GM12891 (cell line): ENCODE data around the gene SIGLEC12.

Source experiments
- PAX5 ChIP-seq: IDR thresholded peaks from 2 replicates; pipeline ENCODE4 v1.6.1; 2011; ENCODE audit warnings: low read length, moderate library complexity, mild to moderate bottlenecking; ENCODE audit not compliant: insufficient read depth, severe bottlenecking
- POLR2A ChIP-seq: IDR thresholded peaks from 2 replicates; pipeline ENCODE4 v1.6.1; 2011; ENCODE audit warnings: low read depth, low read length, control low read depth
- POLR2AphosphoS5 ChIP-seq: IDR thresholded peaks from 2 replicates; pipeline ENCODE4 v1.6.1; 2011; ENCODE audit warnings: low read depth, low read length, control low read depth
- POU2F2 ChIP-seq: IDR thresholded peaks from 2 replicates; pipeline ENCODE4 v1.6.1; 2011; ENCODE audit warnings: low read depth, mild to moderate bottlenecking, control low read depth, low read length, moderate library complexity
- SPI1 ChIP-seq: IDR thresholded peaks from 2 replicates; pipeline ENCODE4 v1.6.1; 2011; ENCODE audit warnings: low read depth, low read length, control low read depth
- TAF1 ChIP-seq: IDR thresholded peaks from 2 replicates; pipeline ENCODE4 v1.6.1; 2011; ENCODE audit warnings: low read depth, low read length, control low read depth

GRCh38 chr19:51480590-51480989, 21.0 kb downstream of the SIGLEC12 start:
- TF ChIP-seq POLR2A (no peak), POLR2AphosphoS5 (no peak), TAF1 (no peak), POU2F2 (no peak), SPI1 (no peak), PAX5 (no peak)
